GM21367 (cell line): ENCODE results near the gene CLCNKB.

Experiments
- ATAC-seq: cut with Tn5 transposase; IDR thresholded peaks from one replicate; pipeline ENCODE4 v1.9.1; 2021; ENCODE audit not compliant: unreplicated experiment

The CLCNKB gene

DNA sequence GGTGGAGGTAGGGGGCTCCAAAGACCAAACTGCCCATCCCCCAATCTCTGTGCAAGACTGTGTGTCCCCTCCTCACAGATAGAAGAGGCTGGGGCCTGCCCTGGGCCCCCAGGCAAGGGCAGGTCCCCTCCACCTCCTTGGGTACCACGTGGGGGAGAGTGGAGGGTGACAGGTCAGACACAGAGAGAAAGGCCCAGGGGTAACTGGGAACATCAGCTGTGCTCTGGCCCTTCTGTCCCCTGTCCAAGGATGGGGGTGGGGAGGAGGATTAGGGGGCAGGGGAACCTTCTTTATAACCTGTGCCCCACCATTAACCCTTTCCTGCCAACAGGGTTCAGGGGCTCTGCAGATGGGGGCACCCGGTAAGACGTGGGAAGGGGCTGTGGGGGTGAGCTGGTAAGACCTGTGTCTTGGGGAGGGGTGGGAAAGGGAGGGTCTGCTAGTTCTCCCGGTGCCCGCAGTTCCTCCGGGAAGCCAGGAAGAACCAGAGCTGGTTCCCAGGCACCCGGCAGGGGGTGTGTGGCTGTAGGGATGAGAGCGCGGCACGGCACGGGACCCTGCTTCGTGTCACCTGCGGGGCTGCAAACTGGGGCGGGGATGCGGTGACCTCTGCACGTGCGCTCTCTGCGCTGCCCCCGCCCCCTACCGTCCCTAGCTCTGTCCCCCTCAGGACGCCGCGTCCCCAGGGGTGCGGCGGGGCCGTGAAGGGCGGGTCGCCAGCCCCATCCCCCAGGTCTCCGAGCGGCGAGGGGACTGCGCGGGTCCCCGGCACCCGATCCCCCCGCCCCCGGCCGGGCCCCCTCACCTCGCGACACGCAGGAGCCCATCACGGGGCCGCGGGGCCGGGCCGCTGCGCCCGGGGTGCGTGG is 29.3 kb downstream of the CLCNKB start:
- ATAC-seq, result no peak

DNA sequence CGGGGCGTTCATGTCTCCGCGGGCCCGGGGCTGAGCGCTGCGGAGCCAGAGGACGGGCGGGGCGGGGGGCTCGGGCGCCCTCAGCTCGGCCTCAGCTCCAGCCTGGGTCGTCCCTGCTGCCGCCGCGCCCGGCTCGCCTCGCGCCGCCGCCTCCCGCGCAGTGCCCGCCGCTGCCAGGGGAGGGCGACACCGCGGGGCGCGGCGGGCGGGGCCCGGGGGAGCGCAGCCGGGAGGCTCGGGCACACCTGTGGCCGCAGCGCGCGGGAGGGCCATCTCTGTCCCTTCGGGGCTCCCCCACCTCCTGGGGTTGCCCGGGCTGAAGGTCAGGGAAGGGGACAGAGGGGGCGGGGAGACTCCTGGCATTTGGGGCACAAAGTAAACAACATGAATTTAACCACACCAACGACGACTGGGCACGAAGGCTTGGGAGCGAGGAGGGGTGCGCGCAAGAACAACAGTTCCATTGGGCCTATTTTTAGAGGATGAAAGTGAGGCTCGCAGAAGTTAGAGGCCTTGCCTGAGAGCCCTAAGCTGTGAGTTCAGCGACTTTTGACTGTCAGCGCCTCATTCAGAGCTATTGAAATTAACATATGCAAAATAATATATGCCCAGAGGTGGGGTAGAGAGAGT is 30.0 kb downstream of the CLCNKB start, which contains the start of gene FAM131C:
Gene FAM131C, minus strand, starts transcription at position 162 of the 630 bp plus-strand sequence. CDS start 209 bp downstream, outside the sequence.
- no peak for ATAC-seq

DNA sequence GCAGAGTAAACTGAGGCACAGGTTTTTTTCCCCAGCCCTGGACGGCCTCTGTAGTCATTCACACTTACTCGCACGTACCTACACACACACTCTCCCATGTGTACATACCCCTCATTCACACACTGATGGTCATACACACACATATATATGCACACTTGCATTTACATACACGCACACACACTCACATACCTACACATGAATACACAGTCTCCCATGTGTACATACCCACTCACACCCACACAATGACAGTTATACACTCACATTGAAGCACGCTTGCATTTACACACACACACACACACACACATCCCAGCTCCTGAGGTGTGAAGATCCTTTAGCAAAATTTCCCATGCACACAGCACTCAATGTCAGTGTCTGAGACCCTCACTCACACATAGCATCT is 30.6 kb downstream of the CLCNKB start:
- no peak for ATAC-seq

DNA sequence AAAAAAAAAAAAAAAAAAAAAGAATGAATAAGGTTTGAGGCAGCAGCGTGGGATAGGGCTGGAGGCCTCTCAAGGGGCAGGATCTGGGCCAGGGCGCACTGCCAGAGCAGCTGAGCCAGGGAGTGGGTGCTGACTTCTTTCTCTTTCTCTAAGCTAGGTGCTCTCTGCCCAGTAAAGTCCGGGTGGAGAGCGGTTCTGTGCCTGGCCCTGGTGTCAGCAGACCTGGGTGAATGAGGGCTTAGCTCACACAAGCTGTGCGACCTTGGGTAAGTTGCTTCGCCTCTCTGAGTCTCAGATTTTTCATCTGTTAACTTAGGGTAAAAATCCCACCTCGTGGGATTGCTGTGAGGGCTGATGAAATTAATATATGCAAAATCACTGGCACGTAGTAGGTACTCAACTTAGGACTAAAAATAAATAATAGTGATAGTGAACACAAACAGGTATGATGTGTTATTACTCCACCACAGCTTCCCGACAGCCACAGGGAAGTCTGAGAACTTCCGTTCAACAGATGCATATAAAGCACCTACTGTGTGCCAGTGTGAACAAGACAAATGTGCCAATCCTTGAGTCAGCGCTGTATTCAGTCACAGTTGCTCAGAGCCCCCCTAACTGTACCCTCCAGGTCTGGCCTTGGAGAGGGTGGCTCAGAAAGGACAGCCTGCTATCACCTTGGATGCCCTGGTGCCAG is 31.9 kb downstream of the CLCNKB start:
- no peak for ATAC-seq

DNA sequence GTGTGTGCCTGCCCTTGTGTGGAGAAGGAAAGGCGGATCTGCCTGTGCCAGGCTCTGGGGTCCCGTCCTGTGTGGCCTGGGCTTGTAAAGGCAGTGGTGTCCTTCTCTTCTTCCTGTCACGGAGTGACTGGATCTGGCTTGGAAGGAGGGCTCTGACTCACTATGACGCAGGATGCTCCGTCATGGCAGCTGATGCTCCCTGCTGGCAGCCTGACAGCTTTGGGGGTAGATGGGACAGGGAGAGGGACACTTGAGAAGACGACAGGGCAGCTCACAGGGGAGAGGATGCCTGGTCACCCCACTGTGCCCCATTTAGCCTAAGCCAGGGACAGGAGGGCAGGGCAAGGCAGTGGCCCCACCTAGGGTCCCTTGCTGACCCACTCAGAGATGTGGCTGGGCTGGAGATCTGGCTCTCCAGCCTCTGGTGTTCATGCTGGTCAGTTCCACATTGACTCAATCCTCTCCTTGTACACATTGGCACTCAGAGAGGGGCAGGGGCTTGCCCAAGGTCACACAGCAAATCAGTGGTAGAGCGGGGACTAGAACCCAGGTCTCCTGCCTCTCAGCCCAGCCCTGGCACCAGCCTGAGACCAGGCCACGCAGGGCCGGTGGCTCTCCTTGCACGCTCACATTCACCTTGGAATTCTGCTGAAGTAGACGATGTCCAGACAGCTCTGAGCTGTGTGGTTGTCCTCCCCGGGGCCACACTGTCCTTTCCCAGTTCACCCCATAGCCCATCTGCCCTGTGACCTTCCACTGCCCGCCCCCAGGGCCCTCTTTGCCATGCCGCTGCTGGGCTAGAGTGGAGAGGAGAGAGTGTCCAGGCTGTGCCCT is 32.7 kb downstream of the CLCNKB start:
- ATAC-seq, result no peak

DNA sequence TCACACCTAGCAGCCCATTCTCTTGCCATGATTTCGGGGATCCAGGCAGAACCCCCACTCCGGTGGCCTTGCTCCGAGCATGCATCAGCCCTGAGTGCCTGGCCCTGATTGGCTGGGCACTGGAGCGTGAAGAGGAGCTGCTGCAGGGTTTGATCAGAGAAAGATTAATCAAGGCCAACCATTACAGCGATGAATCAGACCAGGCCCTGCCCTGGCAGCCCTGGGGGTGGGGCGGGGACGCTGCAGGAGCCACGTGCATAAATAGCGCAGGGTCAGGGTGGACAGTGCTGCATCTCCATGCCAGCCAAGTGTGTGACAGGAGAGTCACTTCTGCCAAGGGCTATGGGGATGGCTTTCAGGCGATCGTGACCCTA is 33.3 kb downstream of the CLCNKB start:
- no peak for ATAC-seq

DNA sequence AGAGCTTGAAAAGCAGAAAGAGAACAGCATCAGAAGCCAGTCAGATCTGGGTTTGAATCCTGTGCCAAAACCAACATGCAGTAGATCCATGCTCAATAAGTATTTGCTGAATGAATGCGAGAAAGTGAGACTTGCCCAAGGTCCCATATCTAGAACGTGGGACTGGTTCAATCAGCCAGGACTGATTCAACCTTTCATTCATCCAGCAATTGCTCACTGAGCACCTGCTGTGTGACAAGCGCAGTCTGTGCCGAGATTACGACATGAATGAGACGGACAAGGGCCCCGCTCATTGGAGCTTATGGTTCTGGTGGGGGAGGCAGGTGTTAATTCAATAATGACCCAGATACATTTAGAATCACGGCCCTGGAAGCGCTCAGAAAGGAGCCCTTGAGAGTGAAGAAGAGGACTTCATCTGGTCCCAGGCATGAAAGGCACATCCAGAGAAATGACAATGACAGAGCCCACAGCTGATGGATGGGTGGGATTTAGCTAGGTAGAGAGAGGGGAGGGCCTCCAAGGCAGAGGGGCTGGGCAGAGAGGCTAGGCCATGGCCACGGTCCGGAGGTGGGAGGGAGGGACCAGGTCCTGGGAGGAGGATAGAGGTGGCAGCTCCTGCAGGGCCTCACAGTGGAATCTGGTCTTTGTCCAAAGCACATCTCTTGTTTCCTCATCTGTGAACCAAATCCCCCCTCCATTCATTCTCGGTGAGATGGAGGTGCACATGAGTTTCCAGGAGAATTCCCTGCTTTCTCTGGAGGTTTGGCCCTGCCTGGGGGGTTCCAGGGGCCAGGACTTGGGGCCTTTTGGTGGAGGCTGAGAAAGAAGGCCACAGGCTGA is 34.0 kb downstream of the CLCNKB start:
- ATAC-seq, result no peak

DNA sequence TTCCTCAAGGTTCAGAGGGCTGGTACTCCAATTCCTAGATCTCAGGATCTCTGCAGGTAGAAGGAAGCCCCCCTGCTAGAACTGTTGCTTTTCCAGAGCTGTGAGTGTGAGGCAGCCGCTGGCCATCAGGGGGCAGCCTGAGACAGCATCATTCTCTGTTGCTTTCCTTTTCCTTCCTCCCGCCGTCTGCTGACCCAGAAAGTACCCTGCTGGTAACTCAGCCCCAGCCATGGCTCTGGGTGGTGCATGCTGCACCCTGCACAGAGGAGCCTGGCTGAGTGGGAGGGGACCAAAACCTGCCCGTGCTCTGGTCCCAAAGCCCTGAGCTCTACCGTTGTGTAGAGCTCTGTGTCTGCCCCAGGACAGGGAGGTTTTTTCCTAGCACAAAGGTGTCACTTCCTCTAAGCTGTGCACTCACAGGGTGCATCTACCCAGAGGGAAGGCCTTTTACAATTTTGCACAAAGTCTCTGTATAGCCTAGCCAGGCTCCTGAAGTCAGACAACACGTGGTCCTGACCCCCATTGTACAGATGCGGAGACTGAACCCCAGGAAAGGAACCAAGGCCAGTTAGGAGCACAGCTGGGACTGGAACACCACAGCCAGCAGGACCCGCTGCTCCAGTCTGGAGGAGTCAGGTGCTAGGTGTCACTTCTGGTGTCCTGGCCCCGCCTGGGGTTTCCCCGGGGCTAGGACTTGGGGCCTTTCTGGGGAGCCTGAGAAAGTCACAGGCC is 35.5 kb downstream of the CLCNKB start:
- ATAC-seq, result no peak

DNA sequence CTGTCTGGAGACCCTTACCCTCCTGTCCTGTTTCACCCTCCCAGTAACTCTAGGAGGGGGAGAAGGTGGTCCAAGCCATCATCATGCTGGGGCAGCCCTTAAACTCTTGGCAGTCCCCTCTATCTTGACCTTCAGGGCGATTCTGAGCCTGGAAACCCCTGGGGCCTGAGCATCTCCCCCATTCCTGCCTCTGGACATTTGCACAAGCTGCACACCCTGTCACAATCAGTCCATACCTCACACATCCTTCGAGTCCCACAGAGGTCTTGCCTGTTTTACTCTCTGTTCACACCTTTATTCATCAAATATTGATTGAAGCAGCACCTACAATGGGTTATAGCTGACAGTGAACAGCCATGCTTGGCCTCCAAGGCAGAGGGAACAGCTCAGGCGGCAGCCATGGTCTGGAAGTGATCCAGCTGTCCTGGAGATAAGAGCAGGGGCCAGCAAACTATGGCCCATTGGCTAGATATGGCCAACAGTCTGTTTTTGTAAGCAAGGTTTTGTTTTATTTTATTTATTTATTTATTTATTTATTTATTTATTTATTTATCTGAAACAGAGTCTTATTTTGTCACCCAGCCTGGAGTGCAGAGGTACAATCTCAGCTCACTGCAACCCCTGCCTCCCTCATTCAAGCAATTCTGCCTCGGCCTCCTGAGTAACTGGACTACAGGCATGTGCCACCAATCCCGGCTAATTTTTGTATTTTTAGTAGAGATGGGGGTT is 37.0 kb downstream of the CLCNKB start:
- ATAC-seq, result no peak

DNA sequence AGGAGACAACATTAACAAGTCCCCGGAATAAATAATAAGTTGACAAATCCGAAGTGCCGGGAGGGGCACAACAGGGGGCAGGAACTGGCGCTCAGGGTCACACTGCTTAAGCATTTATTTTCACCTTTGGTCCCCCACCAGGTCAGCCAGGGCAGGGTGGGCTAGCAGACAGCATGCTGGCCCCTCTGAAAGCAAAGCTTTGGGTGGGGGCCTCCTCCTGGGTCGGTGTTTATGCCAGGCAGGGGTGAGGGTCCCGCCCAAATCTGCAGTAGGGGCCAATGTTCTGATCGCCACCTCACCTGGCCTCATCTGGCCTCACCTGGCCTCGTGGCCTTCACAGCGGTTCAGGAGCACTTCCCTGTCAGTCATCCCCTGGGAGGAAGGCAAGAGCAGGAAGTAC is 38.1 kb downstream of the CLCNKB start:
- ATAC-seq, result no peak

DNA sequence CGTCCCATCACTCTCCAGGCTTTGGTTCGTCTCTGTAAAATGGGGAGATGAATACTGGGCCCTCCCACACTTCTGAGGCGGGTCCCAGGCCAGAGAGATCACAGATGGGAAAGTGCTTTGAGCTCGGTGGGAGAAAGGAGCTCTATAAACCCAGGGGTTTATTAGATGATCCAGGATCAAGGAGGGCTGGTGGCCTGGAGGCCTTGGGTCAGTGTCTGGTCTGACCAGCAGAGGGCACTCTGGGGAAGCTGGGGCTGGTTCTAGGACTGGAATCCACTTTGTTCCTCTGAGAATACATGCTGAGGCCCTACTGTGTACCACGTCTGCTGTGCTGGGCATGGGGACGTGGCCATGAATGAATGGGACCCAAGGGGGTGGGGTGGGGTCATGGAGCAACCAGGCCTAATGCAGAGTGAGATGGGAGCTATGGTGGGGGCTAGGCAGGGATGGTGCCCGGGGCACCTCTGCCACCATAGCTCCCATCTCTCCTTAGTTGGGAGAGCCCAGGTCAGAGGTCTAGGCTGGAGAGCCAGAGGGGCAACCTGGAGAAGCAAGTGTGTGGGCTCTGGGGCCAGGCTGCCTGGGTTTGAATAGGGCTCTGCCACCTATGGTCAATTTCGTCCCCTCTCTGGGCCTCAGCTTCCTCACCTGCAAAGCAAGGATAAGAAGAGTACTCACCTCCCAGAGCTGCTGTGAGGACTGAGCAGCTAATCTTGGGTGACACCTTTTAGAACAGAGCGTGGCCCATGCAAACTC is 38.9 kb downstream of the CLCNKB start:
- ATAC-seq, result no peak

DNA sequence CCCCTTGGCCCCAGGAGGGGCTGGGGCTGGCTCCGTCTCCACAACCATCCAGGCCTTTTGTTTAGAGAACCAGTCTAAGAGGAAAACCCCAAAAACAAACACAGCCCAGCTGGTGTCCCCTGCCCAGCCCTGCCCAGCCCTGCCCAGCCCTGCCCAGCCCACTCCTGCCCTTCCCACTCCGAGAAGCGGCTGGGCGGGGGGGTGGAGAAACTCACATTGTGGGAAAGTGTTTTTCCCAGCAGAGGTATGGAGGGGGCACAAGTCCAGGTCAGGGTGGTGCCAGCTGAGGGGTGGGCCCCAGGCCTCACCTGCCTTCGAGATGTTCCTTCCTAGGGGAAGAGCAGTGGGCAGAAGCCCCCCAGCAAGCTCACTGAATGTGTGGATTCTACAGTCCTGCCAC is 39.9 kb downstream of the CLCNKB start:
- ATAC-seq, result no peak

DNA sequence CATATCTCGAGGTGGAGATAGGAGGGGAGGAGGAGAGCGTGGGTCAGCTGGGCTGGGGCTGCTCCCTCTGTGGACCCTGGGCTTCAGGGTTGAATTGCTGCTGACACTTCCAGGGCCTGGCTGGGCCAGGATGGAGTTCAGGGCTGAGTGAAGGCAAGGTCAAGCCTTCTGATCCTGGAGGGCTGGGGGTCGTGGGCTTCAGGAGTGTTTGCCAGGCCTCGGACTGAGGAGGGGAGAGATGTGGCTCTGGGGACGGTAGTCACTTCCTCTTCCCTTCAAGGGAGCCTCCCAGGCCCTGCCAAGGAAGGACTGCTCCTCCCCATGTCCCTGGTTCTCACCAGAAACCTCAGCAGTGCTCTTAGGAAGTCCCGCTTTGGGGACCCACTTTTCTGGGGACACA is 41.9 kb downstream of the CLCNKB start:
- ATAC-seq, result no peak

DNA sequence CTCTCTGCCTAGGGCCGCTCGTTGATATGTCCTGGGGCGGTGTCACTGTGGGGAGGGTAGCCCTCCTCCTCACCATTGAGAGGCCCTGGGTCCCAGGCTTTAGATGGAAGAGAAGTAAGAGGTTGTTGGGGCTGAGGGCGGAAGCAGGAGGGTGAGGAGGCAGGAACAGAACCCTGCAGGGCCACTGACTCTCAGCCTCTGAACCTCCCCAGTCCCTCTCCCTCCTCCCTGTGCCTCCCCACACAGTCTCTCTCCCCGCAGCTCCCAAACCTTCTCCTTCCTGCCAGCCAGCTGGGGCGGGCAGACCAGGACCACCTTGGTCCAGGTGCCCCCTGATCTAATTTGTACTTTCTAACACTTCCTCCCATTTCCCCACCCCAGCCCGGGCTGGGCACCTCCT is 44.2 kb downstream of the CLCNKB start:
- no peak for ATAC-seq

DNA sequence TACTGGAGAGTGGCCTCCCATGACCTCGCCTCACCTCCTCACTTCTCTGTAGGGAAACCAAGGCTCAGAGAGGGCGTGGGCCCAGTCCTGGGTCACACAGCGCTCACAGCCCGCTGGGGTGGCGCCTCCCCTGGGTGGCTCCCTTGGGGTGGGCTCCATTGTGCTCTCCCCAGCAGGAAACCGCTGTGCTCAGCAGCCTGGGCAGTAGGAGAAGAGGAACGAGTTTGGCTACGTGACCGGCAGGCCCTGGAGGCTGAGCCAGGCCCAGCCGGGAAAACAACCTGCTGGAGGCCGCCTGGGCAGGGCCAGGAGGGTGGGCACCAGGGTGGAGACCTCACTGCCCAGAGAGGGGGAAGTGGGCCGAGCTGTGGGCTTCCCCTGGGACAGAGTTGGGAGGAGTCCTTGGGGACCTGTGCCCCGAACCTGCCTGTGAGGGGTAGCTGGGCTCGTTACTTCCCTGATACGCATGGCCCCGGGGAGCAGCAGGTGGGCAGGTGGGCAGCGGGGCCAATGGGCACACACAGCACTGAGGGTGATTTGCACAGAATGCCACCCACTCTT is 44.8 kb downstream of the CLCNKB start:
- no peak for ATAC-seq

DNA sequence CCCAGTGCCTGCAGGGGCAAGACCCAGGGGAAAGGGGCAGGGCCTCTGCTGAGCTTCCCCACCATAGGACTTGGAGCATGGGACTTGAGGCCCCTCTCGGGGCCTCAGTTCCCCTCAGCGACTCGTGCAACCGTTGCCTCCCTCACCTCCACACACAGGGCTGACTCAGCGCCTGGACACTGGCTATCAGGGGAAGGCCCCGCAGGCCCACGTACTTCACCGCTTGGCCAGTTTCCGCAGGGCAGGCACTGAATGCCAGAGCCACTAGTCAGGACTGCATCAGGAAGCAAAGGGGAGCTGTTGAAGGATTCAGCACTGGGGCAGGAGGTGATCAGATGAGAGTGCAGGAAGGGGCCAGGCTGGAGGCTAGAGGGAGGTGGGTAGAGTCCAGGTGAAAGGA is 45.4 kb downstream of the CLCNKB start:
- ATAC-seq, result no peak

DNA sequence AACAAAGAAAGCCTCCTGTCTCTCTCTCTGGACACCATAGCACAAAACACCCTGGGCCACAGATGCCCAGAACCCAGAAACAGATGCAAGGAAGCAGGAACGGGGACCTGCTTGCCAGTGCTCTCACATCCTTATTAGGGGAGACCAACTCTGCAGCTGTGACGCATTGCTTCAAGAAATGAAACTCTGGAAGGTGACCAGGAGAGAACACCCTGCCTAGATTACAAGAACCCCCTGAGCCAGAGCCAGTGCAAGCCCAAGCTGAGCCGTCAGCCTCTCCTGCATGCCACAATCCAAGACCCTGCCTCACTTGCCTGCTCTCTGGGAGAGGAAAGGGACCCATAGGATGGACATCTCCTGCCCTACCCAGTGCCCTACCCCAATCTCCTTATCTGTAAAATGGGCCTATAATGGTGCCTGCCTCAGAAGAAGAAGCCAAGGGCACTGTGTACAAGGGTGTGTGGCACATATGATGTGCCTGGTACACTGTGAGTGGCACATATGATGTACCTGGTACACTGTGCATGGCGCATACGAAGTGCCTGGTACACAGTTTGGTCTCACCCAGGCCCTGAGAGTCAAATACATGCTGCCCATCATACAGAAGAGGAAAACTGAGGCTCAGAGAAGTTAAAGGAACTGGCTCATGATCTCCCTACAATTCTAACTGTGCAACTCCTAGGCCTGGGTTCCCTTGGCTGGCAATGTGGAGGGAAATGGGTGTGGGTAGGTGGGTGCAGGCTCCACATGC is 46.7 kb downstream of the CLCNKB start:
- ATAC-seq, result no peak
